ENCODE data around the gene LIMS3. TPM values are rescaled to one million over a fixed set of nuclear protein-coding genes. Genes with fewer than 3 reads are reported as not detected.
"Not testable (repeated sequence)": the region's sequence is repeated elsewhere in the genome, so short reads cannot be mapped to it uniquely, and the experiment has no call there.

Gene LIMS3
- total RNA-seq (10 to 100 TPM in 1 of 4 donors, 1 to 10 TPM in 3; 2.8 to 24.4 (median 6.1) TPM), polyA plus RNA-seq (1 to 10 TPM; 2.5 to 9.9 (median 5.6) TPM)
- long read RNA-seq, donor 1, result 0 reads
- long read RNA-seq, donor 2, partial matches to known transcripts, result 0 of 1 reads
- long read RNA-seq, donor 2, other reads (novel, unspliced or antisense), result 0 of 1 reads

- H3K4me1 ChIP-seq; DNase-seq; intact Hi-C loops (cut with DNase I); H3K27ac ChIP-seq; H3K36me3 ChIP-seq (ENCODE audit: insufficient read depth in 1 of 2, low read depth in 1 of 2); H3K9me3 ChIP-seq; H3K4me3 ChIP-seq; H3K27me3 ChIP-seq (ENCODE audit: insufficient read depth in 3 of 3, low read length in 2 of 3): not testable (repeated sequence)
- WGBS, 3 donors, result no CpG with 5 or more reads among the region's 28 CpGs
- ATAC-seq, result peak; percentile 78 to 87 (median 85)
Measured at GRCh38 chr2:109898462-109899336, at the start of gene LIMS3. LIMS3 (plus strand) TSS chr2:109898688; CDS start chr2:109898729, 41 bp downstream.

DNA sequence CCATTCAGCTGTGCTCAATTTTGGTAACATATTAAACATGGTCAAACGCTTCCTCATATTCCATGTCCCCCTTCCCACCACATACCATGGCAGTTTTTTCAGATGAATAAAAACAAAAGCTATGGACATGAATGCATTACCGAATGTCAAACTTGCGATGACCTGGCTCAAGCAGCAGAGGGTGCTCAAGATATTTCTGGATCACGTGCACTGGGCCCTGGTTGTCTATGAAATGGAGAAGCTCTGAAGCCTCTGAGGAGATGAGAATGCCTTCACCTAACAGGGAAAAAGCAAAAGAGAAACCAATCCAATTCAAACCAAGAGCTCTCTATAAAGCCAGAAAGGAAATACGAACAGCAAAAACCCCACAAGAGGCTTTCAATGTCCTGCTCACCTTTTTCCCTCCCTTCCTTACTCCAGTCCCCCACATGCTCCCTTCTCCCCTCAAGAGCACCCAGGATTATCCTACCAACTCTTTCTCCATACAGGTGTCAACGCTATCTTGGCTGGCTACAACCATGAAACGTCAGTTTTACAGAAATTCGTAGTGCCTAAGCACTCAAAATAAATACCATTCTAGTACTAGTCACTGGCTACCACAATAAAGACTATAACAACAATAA, 27.2 kb upstream of the LIMS3 start:
- H3K27me3 ChIP-seq (ENCODE audit: insufficient read depth in 3 of 3, low read length in 2 of 3); H3K4me1 ChIP-seq; DNase-seq; H3K27ac ChIP-seq; H3K9me3 ChIP-seq; H3K4me3 ChIP-seq; H3K36me3 ChIP-seq (ENCODE audit: insufficient read depth in 1 of 2, low read depth in 1 of 2); intact Hi-C loops (cut with DNase I): not testable (repeated sequence)
- WGBS, 3 donors, result no CpG with 5 or more reads among the region's 8 CpGs
- ATAC-seq, result peak in 2 of 4 donors; percentile 54 to 74

DNA sequence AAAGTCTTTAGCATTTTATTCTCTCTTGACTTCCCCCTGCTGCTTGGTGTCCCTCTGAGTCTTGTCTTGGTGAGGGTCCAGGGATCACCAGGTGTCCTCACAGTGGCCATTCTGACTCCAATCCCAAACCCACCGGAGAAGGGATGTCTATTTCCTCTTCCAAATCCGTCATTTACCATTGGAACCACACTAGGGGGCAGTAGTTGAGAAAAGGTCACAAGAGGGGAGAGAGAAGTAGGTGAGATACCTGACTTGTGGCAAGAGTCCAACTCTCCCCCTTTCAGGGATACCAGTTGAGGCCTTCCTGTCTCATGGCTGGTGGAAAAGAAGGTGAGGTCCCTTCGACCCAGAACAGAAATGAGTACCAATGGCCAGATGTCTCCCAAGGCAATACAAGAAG, 21.9 kb upstream of the LIMS3 start:
- no CpG with 5 or more reads among the region's 3 CpGs for WGBS, 3 donors
- H3K4me1 ChIP-seq; H3K4me3 ChIP-seq; H3K36me3 ChIP-seq (ENCODE audit: insufficient read depth in 1 of 2, low read depth in 1 of 2); H3K9me3 ChIP-seq; H3K27me3 ChIP-seq (ENCODE audit: insufficient read depth in 3 of 3, low read length in 2 of 3); ATAC-seq; H3K27ac ChIP-seq; intact Hi-C loops (cut with DNase I); DNase-seq: not testable (repeated sequence)

- WGBS, 3 donors, result no CpG with 5 or more reads among the region's 1 CpG
- not testable (repeated sequence) for H3K36me3 ChIP-seq (ENCODE audit: insufficient read depth in 1 of 2, low read depth in 1 of 2)
Measured at GRCh38 chr2:109882112-109882511, 16.4 kb upstream of the LIMS3 start.

DNA sequence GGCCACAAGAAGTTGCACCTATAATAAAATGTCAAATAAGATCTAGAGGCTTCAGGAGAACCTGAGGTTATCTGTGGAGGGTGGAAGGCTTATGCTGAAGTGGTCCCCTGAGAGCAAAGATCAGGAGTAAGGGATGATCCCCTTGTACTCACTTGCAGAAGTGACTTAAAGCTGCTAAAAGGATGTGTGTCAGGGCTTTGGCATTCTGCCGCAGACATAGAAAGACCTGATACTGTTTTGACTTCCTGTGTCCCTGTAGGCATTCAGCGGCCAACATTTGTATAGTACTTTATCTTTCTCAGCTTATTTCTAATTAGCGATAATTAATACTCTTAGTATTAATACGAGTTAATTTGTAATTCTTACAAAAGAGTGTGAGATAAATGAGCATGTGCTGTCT, 10.1 kb upstream of the LIMS3 start:
- H3K36me3 ChIP-seq (ENCODE audit: insufficient read depth in 1 of 2, low read depth in 1 of 2); intact Hi-C loops (cut with DNase I); DNase-seq; H3K27me3 ChIP-seq (ENCODE audit: insufficient read depth in 3 of 3, low read length in 2 of 3); H3K27ac ChIP-seq; H3K4me1 ChIP-seq; H3K9me3 ChIP-seq; ATAC-seq; H3K4me3 ChIP-seq: not testable (repeated sequence)
- WGBS, 3 donors, result no CpG with 5 or more reads among the region's 4 CpGs

More at GRCh38 chr2:109882112-109882511, 16.4 kb upstream of the LIMS3 start:
- H3K27ac ChIP-seq; ATAC-seq; H3K9me3 ChIP-seq; H3K4me3 ChIP-seq; H3K4me1 ChIP-seq; H3K27me3 ChIP-seq (ENCODE audit: insufficient read depth in 3 of 3, low read length in 2 of 3); DNase-seq; intact Hi-C loops (cut with DNase I): not testable (repeated sequence)

- H3K4me3 ChIP-seq; H3K9me3 ChIP-seq; H3K27ac ChIP-seq; H3K27me3 ChIP-seq (ENCODE audit: insufficient read depth in 3 of 3, low read length in 2 of 3); H3K4me1 ChIP-seq; DNase-seq; intact Hi-C loops (cut with DNase I); H3K36me3 ChIP-seq (ENCODE audit: insufficient read depth in 1 of 2, low read depth in 1 of 2): not testable (repeated sequence)
- ATAC-seq, result peak in 1 of 4 donors; percentile 48
- WGBS, 3 donors, result no CpG with 5 or more reads among the region's 4 CpGs
Measured at GRCh38 chr2:109889909-109890308, 8.6 kb upstream of the LIMS3 start.

DNA sequence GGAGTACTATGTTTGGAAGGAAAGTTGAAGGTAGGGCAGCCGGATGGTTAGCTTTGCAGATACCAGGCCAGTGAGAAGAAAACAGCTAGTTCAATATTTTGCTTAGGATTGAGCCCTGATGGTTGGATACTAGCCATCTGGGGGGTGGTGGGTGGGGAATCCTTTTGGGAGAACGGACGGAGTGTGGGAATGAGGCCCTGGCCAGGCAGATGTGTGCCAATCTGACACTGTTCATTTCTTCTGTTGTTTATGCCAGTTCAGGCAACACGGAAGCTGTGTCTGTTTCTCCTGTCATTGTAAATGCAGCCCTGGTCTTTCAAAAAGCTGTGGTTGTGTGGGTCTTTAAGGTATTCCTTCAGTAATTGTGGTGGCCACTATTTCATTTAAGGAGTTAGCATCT, 7.5 kb upstream of the LIMS3 start:
- H3K27me3 ChIP-seq (ENCODE audit: insufficient read depth in 3 of 3, low read length in 2 of 3); DNase-seq; H3K9me3 ChIP-seq; ATAC-seq; H3K4me3 ChIP-seq; H3K36me3 ChIP-seq (ENCODE audit: insufficient read depth in 1 of 2, low read depth in 1 of 2); H3K27ac ChIP-seq; H3K4me1 ChIP-seq; intact Hi-C loops (cut with DNase I): not testable (repeated sequence)
- no CpG with 5 or more reads among the region's 4 CpGs for WGBS, 3 donors

DNA sequence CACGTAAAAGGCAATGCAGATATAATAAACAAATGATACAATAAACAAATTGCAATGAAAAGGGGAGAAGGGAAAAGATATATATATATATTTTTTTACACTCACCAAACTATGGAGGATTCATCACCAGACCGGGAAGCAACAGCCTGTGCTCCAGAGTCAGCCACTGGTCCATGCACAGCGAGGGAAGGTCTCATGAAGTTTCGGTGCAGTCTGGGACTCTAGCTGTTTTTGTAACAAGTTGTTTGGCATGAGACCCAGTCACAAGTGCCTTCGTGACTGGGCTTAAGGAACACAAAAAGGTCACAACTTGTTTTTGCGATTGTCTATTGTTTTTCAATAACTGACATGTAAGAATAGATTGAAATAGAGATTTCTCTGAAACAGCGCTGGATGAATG, 4.8 kb upstream of the LIMS3 start:
- intact Hi-C loops (cut with DNase I); H3K36me3 ChIP-seq (ENCODE audit: insufficient read depth in 1 of 2, low read depth in 1 of 2); H3K27ac ChIP-seq; H3K27me3 ChIP-seq (ENCODE audit: insufficient read depth in 3 of 3, low read length in 2 of 3); H3K4me3 ChIP-seq; DNase-seq; ATAC-seq; H3K9me3 ChIP-seq; H3K4me1 ChIP-seq: not testable (repeated sequence)
- no CpG with 5 or more reads among the region's 7 CpGs for WGBS, 3 donors

DNA sequence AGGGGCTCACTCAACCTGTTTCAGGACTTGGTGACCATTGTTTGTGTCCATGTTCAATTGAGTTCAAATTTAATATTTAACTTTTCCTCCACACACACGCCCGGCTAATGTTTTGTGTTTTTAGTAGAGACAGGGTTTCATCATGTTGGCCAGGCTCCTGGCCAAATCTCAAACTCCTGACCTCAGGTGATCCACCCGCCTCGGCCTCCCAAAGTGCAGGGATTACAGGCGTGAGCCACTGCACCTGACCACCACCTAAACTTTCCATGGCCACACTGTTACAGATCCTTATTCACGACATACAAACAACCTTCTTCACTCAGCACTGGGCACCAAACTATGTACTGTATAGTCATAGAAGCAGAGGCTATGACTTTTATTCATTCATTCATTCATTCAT, 4.3 kb upstream of the LIMS3 start:
- H3K4me3 ChIP-seq; H3K36me3 ChIP-seq (ENCODE audit: insufficient read depth in 1 of 2, low read depth in 1 of 2); H3K9me3 ChIP-seq; H3K27me3 ChIP-seq (ENCODE audit: insufficient read depth in 3 of 3, low read length in 2 of 3); ATAC-seq; intact Hi-C loops (cut with DNase I); H3K4me1 ChIP-seq; H3K27ac ChIP-seq; DNase-seq: not testable (repeated sequence)
- no CpG with 5 or more reads among the region's 6 CpGs for whole genome bisulfite sequencing, 3 donors

GRCh38 chr2:109895090-109895869, 3.2 kb upstream of the LIMS3 start:
- H3K27ac ChIP-seq; H3K4me3 ChIP-seq; H3K27me3 ChIP-seq (ENCODE audit: insufficient read depth in 3 of 3, low read length in 2 of 3); H3K9me3 ChIP-seq; DNase-seq; H3K4me1 ChIP-seq; H3K36me3 ChIP-seq (ENCODE audit: insufficient read depth in 1 of 2, low read depth in 1 of 2); ATAC-seq; intact Hi-C loops (cut with DNase I): not testable (repeated sequence)
- WGBS, 3 donors, result no CpG with 5 or more reads among the region's 3 CpGs

DNA sequence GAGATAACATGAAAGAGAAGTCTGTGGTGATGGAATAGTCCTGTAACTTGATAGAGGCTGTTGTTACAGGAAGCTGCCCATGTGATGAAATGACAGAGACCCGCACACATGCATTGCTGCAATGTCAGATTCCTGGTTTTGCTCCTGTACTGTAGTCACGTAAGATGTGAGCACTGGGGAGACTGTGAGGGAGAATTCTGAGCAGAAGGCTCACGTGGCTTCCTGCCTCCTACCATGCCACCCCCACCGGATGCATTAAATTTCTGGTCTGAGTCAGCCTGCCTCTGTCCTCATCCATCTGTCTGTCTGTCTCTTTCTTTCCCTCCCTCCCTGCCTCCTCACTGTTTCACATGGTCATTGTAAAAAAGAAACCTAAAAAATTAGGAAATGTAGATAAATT, 2.3 kb upstream of the LIMS3 start:
- no CpG with 5 or more reads among the region's 4 CpGs for WGBS, 3 donors
- intact Hi-C loops (cut with DNase I), result not testable (repeated sequence)
- ATAC-seq, result peak; percentile 60 to 85 (median 79)

More for the DNA sequence above, 2.3 kb upstream of the LIMS3 start:
- not testable (repeated sequence) for DNase-seq; H3K36me3 ChIP-seq (ENCODE audit: insufficient read depth in 1 of 2, low read depth in 1 of 2); H3K4me1 ChIP-seq; H3K27ac ChIP-seq; H3K9me3 ChIP-seq; H3K4me3 ChIP-seq; H3K27me3 ChIP-seq (ENCODE audit: insufficient read depth in 3 of 3, low read length in 2 of 3)

All from psoas muscle (tissue), 8 donors.